WTC11 (cell line): ENCODE results near the gene STK33.

Source experiments
- ATF1 ChIP-seq: sonication (generic); formaldehyde crosslinking; IDR thresholded peaks from 2 replicates; pipeline ENCODE4 v1.8.1; 2023; ENCODE audit warnings: mild to moderate bottlenecking, moderate library complexity, missing genetic modification reagents
- TF ChIP-seq, protein P1 (sequence below): fragments of 200-600 bp; IDR thresholded peaks from 2 replicates; pipeline ENCODE4 v1.8.0; 2022; ENCODE audit warnings: antibody characterized with exemption

DNA sequence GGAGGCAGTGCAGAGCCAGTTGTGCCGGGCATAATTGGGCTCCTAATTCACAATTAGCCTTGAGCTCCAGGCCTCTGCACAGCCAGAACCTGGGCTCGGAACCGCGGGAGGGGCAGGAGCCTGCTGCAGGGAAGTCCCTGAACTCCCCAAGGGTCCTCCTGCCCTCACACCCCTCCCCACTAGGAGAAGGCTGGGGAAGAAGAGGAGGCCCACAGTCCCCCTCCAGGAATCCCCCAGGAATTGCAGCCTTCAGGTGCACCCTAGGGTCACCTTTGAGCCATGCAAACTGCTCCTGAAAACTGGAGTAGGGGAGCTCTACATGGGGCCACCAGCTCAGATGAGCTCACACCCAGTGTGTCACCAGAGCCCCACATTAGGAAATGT is 236.5 kb downstream of the STK33 start:
- no peak for TF ChIP-seq ATF1 (CRISPR knock-in tag)
- TF ChIP-seq, protein P1, sequence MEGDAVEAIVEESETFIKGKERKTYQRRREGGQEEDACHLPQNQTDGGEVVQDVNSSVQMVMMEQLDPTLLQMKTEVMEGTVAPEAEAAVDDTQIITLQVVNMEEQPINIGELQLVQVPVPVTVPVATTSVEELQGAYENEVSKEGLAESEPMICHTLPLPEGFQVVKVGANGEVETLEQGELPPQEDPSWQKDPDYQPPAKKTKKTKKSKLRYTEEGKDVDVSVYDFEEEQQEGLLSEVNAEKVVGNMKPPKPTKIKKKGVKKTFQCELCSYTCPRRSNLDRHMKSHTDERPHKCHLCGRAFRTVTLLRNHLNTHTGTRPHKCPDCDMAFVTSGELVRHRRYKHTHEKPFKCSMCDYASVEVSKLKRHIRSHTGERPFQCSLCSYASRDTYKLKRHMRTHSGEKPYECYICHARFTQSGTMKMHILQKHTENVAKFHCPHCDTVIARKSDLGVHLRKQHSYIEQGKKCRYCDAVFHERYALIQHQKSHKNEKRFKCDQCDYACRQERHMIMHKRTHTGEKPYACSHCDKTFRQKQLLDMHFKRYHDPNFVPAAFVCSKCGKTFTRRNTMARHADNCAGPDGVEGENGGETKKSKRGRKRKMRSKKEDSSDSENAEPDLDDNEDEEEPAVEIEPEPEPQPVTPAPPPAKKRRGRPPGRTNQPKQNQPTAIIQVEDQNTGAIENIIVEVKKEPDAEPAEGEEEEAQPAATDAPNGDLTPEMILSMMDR: no peak
